Measurements from ENCODE around the gene ZNF853. TPM values are rescaled to one million over a fixed set of nuclear protein-coding genes. Genes with fewer than 3 reads are reported as not detected.
A peak's percentile ranks its signal among the peaks of the same experiment; 100 is the strongest.

Gene ZNF853
- total and polyA plus RNA-seq, 10 of the 15 experiments (the other 5 are each of a cell fraction or from before 2014, with no cell fraction given), result 0.04 to 0.26 (median 0.05) TPM; not detected in 4

DNA sequence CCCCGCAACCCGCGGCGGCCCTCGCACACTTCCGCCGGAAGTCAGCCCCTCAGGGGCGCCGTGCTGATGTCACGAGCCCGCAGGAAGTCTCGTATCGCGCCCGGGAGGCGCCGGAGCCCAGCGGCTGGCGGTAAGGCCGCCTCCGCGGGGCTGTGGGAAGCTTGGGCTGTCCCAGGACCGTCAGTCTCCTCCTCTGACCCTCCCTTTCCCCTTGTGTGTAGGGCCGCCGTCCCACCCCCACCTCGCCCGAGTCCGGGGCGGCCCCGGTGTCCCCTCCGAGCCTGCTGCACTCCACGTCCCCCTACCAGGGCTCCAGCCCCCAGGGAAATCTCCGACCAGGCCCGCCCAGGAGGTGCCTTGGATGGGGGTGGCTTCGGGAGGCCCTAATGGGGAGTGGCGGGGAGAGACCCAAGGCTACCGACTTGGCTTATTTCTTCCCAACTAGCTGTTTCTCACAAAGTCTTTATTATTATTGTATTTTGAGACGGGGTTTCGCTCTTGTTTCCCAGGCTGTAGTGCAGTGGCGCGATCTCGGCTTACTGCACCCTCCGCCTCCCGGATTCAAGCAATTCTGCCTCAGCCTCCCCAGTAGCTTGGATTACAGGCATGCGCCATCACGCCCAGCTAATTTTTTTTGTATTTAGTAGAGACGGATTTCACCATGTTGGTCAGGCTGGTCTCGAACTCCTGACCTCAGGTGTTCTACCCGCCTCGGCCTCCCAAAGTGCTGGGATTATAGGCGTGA, 37.9 kb upstream of the ZNF853 start, which contains the start of gene ZDHHC4 (continued):
- TF ChIP-seq, protein P1, sequence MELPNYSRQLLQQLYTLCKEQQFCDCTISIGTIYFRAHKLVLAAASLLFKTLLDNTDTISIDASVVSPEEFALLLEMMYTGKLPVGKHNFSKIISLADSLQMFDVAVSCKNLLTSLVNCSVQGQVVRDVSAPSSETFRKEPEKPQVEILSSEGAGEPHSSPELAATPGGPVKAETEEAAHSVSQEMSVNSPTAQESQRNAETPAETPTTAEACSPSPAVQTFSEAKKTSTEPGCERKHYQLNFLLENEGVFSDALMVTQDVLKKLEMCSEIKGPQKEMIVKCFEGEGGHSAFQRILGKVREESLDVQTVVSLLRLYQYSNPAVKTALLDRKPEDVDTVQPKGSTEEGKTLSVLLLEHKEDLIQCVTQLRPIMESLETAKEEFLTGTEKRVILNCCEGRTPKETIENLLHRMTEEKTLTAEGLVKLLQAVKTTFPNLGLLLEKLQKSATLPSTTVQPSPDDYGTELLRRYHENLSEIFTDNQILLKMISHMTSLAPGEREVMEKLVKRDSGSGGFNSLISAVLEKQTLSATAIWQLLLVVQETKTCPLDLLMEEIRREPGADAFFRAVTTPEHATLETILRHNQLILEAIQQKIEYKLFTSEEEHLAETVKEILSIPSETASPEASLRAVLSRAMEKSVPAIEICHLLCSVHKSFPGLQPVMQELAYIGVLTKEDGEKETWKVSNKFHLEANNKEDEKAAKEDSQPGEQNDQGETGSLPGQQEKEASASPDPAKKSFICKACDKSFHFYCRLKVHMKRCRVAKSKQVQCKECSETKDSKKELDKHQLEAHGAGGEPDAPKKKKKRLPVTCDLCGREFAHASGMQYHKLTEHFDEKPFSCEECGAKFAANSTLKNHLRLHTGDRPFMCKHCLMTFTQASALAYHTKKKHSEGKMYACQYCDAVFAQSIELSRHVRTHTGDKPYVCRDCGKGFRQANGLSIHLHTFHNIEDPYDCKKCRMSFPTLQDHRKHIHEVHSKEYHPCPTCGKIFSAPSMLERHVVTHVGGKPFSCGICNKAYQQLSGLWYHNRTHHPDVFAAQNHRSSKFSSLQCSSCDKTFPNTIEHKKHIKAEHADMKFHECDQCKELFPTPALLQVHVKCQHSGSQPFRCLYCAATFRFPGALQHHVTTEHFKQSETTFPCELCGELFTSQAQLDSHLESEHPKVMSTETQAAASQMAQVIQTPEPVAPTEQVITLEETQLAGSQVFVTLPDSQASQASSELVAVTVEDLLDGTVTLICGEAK (IDR thresholded peaks at IDR 0.05; ENCODE audit: borderline replicate concordance), result peak; percentile 94
- TF ChIP-seq, protein P2, sequence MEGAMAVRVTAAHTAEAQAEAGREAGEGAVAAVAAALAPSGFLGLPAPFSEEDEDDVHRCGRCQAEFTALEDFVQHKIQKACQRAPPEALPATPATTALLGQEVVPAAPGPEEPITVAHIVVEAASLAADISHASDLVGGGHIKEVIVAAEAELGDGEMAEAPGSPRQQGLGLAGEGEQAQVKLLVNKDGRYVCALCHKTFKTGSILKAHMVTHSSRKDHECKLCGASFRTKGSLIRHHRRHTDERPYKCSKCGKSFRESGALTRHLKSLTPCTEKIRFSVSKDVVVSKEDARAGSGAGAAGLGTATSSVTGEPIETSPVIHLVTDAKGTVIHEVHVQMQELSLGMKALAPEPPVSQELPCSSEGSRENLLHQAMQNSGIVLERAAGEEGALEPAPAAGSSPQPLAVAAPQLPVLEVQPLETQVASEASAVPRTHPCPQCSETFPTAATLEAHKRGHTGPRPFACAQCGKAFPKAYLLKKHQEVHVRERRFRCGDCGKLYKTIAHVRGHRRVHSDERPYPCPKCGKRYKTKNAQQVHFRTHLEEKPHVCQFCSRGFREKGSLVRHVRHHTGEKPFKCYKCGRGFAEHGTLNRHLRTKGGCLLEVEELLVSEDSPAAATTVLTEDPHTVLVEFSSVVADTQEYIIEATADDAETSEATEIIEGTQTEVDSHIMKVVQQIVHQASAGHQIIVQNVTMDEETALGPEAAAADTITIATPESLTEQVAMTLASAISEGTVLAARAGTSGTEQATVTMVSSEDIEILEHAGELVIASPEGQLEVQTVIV (IDR thresholded peaks at IDR 0.05; ENCODE audit: borderline replicate concordance, partially characterized antibody), result no peak
- TF ChIP-seq STAT1 (conservative IDR thresholded peaks at IDR 0.05), result no peak; the same call in 1 of the 2 replicates
- no peak for TF ChIP-seq MYB (IDR thresholded peaks at IDR 0.05; ENCODE audit: borderline replicate concordance, low read depth, low read length)
- TF ChIP-seq FOS (IDR thresholded peaks at IDR 0.05; ENCODE audit: borderline replicate concordance, extremely low read depth, insufficient read length), result no peak
- peak; percentile 45 to 52; a peak in 2 of 4 replicates for TF ChIP-seq IKZF2 (IDR thresholded peaks at IDR 0.05)
- TF ChIP-seq SIX5 (IDR thresholded peaks at IDR 0.05; ENCODE audit: low read depth, low read length, severe bottlenecking), result peak; percentile 47
- no peak for TF ChIP-seq CBX3 (IDR thresholded peaks at IDR 0.05; ENCODE audit: borderline replicate concordance, low read depth)
- peak in 1 of 2 experiments; percentile 54; a peak in 1 of 3 replicates for TF ChIP-seq EGR1 (IDR thresholded peaks at IDR 0.05; ENCODE audit: borderline replicate concordance in 1 of 2, low read depth in 2 of 2, low read length in 2 of 2)
- peak; percentile 60; the same call in 1 of the 2 replicates for TF ChIP-seq RUNX3 (IDR thresholded peaks at IDR 0.05; ENCODE audit: low read length)
- TF ChIP-seq, protein P3, sequence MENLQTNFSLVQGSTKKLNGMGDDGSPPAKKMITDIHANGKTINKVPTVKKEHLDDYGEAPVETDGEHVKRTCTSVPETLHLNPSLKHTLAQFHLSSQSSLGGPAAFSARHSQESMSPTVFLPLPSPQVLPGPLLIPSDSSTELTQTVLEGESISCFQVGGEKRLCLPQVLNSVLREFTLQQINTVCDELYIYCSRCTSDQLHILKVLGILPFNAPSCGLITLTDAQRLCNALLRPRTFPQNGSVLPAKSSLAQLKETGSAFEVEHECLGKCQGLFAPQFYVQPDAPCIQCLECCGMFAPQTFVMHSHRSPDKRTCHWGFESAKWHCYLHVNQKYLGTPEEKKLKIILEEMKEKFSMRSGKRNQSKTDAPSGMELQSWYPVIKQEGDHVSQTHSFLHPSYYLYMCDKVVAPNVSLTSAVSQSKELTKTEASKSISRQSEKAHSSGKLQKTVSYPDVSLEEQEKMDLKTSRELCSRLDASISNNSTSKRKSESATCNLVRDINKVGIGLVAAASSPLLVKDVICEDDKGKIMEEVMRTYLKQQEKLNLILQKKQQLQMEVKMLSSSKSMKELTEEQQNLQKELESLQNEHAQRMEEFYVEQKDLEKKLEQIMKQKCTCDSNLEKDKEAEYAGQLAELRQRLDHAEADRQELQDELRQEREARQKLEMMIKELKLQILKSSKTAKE (IDR thresholded peaks at IDR 0.05; ENCODE audit: low read depth, poor library complexity, severe bottlenecking), result no peak
- no peak for TF ChIP-seq RAD21 (IDR thresholded peaks at IDR 0.05; ENCODE audit: insufficient read depth, low read depth, low read length)
- TF ChIP-seq, protein P4, sequence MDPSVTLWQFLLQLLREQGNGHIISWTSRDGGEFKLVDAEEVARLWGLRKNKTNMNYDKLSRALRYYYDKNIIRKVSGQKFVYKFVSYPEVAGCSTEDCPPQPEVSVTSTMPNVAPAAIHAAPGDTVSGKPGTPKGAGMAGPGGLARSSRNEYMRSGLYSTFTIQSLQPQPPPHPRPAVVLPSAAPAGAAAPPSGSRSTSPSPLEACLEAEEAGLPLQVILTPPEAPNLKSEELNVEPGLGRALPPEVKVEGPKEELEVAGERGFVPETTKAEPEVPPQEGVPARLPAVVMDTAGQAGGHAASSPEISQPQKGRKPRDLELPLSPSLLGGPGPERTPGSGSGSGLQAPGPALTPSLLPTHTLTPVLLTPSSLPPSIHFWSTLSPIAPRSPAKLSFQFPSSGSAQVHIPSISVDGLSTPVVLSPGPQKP (IDR thresholded peaks at IDR 0.05; ENCODE audit: low read depth, low read length), result peak; percentile 93
- TF ChIP-seq POLR2AphosphoS5 (IDR thresholded peaks at IDR 0.05; ENCODE audit: low read length), result peak; percentile 92
- TF ChIP-seq NFXL1 (IDR thresholded peaks at IDR 0.05; ENCODE audit: borderline replicate concordance), result no peak
- no peak for TF ChIP-seq EZH2 (IDR thresholded peaks at IDR 0.05; ENCODE audit: borderline replicate concordance, control insufficient read depth, low read depth, low read length)
- peak; percentile 82; the same call in 1 of the 2 replicates for TF ChIP-seq POLR2AphosphoS2 (IDR thresholded peaks at IDR 0.05; ENCODE audit: low read depth, low read length)
- TF ChIP-seq ZNF384 (IDR thresholded peaks at IDR 0.05; ENCODE audit: borderline replicate concordance, low read depth, low read length), result no peak
